Stimulated activated CD4-positive, alpha-beta T cell treated with anti-CD3 and anti-CD28 coated beads, TNF-alpha, amount 100 ng/mL, for 1 hour (primary cell): ENCODE results near the gene NEK2.
"Not testable (repeated sequence)": the region's sequence is repeated elsewhere in the genome, so short reads cannot be mapped to it uniquely, and the experiment has no call there.

Experiments
- DNase-seq, 3 donors: peaks; one replicate each; pipeline ENCODE4 v3.0.0-alpha.2; 2020; ENCODE audit warnings: low read depth in 3 of 3, low spot score in 1 of 3

The NEK2 gene

DNA sequence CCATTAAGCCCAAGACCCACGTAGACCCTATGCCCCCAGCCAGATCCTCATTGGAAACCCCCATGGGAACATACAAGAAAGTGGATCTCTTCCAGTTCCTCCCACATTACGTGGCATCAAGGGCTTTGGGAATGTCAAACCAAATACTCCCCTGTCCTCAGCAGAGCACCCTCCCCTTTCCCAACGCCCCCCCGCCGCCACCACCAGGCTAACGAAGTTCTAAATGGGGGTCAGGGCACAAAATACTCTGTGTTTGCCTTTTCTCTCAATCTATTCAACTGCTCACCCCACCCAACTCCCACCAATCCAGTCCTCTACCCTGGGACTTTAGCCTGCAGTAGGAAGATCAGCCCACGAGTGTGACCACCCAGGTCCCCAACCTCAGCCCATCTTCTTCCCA is 24.5 kb downstream of the NEK2 start:
- no peak for DNase-seq

DNA sequence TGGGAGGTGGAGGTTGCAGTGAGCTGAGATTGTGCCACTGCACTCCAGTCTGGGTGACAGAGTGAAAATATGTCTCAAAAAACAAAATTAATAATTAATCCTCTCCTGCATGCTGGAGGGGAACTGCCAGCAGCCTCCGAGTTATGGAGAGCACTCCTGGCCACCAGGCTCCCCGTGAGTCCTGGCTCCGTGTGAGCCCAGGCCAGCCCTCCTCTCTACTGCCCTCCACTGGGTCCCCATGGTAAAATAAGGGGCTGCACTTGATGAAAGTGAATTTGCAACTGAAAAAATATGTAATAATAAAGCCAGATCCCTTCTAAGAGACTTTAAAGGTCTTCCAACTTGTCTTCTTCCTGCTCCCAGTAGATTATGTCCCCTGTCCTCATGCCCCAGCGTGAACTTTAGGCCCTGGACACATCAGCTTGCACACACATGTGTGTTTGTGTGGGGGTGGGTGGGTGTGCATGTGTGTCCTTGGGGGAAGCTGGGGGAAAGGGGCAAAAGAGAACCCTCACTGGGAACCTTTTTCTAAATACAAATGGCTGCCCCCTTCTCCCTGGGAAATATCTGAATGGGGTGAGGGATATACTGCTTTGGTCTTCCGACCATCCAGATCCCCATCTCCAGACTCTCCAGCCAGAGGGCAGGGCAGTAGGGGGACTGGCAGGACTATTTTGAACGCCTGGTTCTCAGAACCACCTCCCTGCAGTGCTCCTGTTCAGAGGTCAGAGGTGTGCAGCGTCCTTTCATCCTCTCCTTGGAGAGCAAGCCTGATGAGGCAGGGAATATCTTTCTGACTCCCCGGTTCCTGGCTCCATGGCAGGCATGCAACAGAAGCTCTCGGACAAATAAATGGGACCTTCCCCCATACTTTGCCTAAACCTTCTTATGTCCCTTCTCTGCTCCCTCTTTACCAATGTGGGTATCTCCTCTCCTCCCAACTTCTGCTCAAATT is 26.2 kb downstream of the NEK2 start:
- DNase-seq, result no peak

DNA sequence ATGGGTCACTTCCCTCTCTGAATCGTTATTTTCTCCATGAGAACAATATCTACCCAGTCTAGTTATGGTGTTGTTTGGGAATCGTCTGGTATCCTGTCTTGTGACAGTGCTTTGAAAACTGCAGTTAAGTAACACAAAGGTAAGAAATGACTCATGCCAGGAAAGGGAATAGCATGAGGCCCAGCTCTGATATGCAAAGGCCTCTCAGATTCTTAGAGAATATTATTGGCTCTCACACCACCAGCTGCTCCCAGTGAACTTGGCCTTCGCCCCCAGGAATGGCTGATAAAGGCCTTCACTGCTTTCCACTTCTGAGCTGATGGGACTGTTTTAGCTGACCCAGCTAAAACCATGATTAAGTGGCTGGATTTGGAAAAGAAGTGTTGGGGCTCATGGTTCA is 27.1 kb downstream of the NEK2 start:
- DNase-seq, result no peak

DNA sequence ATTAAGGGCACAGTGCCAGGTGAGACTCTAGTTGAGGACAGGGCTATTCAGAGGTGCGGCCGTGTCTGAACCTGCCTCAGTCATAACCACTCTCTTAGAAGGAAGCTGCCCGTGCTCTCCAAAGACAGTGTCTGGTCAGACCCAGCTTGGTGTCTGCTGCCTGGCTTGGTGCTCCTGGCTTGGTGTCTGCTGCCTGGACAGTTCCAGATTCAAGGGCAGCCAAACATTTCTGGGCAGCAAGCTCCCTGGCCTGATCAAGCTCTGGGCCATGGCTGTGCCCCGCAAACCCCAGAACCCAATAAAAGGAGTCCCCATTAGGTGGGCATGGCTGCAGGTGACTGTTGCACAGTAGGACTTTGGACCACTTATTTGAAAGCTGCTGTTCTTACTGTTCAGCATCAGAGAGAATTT is 27.7 kb downstream of the NEK2 start:
- no peak for DNase-seq

DNA sequence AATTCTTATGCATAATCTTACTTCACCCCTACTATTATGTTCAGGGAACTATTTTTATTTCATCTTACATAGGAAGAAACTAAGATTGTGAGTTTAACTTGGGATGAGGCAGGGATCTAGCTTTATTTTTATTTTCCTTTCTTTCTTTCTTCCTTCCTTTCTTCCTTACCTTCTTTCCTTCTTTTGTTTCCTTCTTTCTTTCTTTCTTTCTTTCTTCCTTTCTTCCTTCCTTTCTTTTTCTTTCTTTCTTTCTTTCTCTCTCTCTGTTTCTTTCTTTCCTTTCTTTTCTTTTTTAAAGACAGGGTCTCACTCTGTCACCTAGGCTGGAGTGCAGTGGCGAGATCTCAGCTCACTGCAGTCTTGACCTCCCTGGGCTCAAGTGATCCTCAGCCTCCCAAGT is 28.9 kb downstream of the NEK2 start:
- DNase-seq, result no peak

DNA sequence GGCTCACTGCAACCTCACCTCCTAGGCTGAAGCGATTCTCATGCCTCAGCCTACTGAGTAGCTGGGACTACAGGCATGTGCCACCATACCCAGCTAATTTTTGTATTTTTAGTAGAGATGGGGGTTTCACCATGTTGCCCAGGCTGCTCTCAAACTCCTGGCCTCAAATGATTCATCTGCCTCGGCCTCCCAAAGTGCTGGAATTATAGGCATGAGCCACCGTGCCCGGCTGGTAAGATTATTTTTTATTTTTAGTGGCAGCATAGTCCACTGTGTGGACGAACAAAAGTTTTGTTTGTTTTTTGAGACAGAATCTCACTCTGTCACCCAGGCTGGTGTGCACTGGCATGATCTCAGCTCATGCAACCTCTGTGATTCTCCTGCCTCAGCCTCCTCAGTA is 29.8 kb downstream of the NEK2 start:
- not testable (repeated sequence) for DNase-seq

DNA sequence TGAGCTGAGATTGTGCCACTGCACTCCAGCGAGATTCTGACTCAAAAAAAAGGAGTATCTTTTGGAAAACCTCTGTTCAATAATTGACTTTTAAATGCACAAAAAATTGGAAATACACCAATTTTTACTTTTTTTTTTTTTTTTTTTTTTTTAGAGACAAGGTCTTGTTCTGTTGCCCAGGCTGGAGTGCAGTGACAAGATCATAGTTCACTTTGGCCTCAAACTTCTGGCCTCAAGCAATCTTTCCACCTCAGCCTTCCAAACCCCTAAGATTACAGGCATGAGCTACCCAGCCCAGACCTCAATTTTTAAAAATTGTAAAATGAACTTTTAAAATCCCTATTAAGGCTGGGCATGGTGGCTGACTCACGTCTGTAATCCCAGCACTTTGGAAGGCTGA is 30.8 kb downstream of the NEK2 start:
- no peak for DNase-seq

DNA sequence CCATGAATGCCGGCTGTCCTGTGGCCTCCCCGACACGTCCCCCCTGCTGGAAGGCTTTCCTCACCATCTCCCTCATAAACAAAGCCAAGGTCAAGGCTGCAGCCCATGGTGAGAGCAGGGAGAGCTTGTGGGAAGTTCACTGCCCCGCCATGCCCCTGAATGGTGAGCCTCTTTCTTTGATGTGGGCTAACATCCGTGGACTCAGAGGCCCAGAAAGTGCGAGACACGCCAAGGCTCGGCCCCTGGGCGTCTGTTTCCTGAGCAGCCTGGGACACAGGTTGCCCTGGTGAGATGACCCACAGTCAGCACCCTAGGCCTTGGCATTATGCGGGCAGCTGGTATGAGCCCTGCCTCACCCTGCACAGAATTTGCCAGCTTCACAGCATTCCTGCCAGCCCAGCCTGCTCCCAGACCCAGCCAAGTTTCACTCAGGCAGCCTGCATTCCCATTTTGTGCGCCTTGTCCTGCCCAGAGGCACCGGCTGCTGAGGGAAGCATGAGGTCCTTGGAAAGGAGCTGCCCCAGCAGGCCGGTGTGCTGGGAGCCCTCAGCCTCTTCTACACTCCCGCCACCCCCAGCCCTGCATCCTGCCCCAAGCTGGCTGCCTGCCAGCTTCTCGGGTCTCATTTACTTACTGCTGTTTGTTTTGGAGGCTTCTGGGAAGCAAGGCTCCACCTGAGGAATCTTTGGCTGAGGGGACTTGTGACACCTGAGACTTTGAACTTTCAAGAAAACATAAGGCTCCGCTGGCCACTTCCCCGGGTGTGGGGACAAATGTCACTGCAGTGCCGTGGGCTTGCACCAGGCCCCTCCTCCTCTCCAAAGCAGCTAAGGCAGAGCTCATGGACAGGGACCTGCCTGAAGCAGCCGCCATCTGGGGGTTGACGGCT is 31.9 kb downstream of the NEK2 start:
- no peak for DNase-seq

DNA sequence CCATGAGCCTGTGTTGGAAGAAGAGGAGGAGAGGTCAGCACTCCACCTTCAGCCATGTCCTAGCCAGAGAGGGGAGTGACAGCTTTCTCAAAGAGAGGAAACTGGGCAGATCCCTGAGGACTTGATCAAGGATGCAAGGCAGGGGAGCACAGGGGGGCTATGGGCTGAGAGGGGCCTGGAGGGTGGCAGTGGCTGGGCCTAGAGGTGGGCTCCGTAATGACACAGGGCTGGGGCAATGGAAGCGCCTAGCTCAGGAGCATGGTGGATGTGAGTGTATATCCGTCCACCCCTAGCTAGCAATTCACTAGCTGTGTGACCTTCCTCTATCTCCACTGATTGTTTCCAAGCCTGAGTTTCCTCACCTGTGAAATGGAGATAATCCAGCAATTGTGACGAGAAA is 32.6 kb downstream of the NEK2 start:
- DNase-seq, result no peak

DNA sequence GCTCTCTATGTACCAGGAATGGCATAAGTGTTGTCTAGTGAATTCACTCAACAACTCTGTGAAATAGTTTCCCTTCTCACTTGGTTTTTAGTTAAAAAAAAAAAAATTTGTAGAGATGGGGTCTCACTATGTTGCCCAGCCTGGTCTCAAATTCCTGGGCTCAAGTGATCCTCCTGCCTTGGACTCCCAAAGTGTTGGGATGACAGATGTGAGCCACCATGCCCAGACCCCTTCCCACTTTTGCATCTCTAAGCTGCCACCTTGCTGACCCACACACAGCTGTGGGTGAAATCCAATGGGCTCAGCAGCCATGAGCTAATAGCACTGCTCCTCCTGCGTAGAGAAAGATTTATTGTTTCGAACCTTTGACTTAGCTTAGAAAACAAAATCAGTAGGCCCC is 33.5 kb downstream of the NEK2 start:
- no peak for DNase-seq

DNA sequence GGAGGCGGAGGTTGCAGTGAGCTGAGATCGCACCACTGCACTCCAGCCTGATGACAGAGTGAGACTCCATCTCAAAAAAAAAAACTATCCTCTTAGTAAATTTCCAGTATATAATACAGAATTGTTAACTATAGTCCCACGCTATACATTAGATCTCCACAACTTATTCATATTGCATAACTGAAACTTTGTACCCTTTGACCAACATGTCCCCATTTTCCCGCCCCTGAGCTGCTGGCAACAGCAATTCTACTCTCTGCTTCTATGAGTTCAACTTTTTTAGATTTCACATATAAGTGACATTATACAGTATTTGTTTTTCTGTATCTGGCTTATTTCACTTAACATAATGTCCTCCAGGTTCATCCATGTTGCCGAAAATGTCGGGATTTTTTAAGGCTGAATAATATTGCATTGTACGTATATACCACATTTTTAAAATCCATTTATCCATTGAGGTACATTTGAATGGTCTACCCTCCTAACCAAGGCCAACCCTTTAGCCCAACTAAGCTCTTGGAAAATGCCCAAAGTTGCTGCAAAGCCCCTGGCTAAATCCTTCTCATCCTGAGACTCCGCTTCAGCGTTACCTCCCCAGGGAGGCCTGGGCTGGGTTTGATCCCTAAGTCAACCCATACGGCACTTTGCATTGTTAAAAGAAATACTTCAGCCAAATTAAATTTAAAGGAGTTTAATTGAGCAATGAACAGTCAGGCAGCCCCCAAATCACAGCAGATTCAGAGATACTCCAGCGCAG is 34.2 kb downstream of the NEK2 start:
- no peak for DNase-seq

DNA sequence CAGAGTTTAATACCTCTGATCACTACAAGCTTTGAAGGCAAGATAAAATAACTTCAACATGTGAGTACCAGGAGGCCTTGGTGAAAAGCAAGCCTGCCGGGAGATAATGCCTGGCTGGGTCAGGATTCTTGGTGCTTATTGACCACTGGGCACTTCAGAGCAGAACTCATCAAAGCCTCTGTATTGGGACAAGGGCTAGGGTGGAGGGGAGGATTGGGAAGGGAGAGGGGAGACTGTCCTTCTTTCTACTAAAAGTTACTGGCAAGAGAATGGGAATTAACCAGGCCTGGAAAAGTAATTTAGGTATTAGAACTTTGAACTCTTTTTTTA is 35.2 kb downstream of the NEK2 start:
- DNase-seq, result no peak

DNA sequence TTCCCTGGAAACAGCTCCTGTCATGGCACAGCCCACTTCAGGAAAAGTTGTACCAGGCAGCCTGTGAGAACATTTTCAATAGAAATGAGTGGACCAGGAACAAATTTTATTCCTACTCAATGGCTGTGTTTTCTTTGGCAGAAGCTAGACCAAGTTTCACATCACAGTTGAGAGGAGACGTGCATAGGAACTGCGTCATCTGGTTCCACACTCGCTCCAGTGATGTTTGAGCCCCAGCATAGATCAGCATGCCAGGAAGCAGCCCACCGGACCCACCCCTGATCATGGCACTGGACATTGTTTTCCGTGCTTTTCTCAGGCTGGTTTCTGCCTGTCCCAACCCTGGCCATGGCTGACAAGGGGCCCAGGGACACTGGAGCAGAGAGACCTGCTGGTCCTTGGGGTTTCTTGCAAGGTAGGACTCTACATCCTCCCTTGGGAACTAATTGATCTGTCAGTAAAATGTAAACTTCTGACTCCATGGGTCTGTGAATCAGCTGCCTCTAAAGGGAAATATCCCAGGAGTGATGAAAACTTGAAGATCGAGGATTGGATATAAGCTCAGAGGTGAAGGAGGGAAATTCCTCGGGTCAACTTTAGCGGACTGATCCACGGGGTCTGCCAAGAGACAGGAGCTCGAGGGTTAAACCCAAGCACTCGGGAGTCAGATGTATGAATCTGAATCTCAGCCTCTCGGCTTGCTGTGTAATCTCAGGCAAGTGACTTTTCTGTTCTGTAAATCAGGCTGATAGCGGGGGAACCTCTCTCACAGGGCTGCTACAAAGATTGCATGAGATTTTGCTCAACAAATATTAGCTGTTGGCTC is 35.7 kb downstream of the NEK2 start:
- no peak for DNase-seq

DNA sequence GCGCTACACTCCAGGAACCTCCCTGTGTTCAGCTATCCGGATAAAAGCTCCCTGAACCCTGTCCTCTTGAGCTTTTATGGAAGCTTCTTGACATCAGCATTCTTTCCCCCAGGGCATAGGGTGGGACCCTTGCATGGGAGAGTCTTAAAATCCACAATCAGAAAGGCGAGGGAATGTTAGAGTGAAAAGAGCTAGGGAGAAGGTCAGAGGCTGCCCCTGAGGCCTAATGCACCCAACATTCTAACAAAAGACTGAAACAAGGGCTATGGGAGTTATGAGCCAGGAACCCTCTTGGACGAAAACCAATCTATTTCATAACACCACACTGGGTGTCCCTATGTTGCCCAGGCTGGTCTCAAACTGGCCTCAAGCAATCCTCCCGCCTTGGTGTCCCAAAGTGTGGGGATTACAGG is 36.7 kb downstream of the NEK2 start:
- DNase-seq, result no peak

DNA sequence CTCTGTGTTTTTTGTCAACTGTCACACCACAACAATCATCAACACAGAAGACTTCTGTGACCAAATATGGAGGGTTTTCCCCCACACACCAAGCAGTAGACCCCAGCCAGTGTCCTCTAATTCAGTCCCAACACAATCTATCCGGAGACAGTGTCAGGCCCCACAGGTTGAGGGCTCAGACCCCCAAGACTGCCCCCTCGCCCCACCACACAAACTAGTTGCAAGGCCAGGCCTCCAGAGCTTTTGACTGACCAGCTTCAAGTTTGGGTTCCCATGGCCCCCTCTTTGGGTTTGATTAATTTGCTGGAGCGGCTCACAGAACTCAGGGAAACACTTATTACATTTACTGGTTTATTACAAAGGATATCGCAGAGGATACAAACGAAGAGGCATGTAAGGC is 37.2 kb downstream of the NEK2 start:
- no peak for DNase-seq

DNA sequence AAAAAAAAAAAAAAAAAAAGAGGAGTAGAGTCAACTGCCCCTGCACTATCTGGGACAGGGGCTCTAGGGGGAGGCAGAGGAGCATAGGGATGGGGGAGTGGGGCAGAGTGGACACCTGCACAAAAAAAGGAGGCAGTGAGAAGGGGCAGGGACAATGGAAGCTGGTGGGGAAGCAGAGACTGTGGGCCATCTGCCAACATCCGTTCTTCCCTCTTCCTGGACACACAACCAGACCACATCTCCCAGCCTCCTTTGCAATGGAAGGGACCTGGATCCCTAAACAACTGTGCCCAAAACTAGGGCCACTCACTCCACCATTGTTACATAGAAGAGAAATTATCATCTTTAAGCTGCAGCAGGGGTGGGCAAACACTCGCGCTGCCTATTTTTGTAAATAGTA is 38.4 kb downstream of the NEK2 start:
- no peak for DNase-seq

DNA sequence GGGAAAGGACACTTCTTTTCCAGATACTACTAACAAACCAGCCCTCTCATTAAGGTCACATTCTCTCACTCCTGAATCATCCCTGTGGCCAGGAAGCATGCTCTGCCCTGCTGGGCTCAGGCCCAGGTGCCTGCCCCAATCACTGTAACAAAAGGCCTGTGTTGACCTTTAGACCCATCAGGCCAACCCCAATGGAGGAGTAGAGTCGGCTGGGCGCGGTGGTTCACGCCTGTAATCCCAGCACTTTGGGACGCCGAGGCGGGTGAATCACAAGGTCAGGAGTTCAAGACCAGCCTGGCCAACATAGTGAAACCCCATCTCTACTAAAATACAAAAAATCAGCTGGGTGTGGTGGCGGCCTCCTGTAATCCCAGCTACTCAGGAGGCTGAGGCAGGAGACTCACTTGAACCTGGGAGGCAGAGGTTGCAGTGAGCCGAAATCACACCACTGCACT is 38.8 kb downstream of the NEK2 start:
- DNase-seq, result not testable (repeated sequence)

DNA sequence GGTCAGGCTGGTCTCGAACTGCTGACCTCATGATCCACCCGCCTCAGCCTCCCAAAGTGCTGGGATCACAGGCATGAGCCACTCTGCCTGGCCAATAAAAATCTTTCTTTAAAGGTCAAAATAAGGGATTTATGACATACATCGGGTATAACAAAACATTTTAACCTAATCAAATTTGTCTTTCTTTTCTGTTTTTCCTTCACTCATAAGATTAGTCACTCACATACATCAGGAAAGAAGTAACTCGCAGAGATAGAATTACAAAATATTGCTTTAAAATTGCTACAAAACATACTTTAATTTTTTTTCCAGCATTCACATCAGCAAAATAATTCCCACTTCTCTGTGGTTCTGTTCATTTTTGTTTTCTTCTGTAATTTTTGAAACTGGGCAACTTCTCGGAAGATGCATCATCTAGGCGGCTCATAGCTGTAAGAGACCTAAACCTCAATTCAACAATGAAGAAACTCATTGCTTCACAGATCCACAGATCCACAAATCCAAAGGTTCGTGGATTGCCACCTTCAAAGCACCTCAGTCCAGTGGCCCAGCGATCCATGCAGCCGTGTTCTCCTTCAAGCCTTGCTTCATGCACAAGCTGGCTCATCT is 39.7 kb downstream of the NEK2 start:
- DNase-seq, result no peak

DNA sequence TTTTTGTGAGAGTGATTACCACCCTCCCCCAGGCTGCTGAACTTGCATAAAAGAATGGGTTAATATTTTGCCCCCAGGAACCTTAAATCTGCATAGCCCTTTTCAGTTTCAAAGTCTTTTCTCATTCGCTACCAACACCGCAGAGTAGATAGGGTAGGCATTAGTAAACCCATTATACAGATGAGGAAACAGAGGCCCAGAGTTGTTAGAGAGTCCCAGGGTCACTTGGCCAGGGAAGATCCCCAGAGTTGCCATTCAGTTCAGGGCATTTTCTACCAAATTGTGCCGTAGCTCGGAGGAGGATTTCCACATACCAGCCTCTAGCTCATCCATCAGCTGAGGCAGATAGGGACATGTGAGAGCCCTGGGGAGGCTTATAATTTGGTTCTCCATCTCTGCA is 40.5 kb downstream of the NEK2 start:
- DNase-seq, result no peak

DNA sequence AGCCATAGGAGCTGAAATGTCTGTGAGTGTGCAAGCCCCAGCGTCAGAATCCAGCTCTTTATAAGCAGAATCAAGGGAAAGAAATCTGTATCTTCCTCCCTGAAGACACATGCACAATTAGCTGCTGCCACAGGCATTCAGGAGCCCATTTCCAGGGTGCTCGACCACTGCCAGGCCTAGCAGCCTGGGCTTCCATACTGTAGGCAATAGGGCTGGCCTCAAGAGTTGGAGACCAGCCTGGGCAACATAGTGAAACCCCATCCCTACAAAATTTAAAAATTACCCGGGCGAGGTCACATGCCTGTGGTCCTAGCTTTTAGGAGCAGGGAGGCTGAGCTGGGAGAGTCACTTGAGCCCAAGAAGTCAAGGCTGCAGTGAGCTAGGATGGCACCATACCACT is 41.0 kb downstream of the NEK2 start:
- DNase-seq, result no peak
